ENCODE data around the gene PIK3CA.
"Not testable (repeated sequence)": the region's sequence is repeated elsewhere in the genome, so short reads cannot be mapped to it uniquely, and the experiment has no call there.

Gene PIK3CA

GRCh38 chr3:179200790-179201189, 52.6 kb downstream of the PIK3CA start:
- no peak for FAIRE-seq

- not testable (repeated sequence) for FAIRE-seq
Measured at GRCh38 chr3:179215550-179215949, 67.4 kb downstream of the PIK3CA start.

- FAIRE-seq = peak; percentile 37
Measured at GRCh38 chr3:179218213-179218612, 70.1 kb downstream of the PIK3CA start.

GRCh38 chr3:179223548-179223947, 75.4 kb downstream of the PIK3CA start:
- no peak for FAIRE-seq

GRCh38 chr3:179224584-179224983, 76.4 kb downstream of the PIK3CA start:
- FAIRE-seq = no peak

GRCh38 chr3:179227349-179227748, 79.2 kb downstream of the PIK3CA start:
- FAIRE-seq = no peak

- FAIRE-seq = no peak
Measured at GRCh38 chr3:179229177-179229576, 81.0 kb downstream of the PIK3CA start.

GRCh38 chr3:179233043-179233442, 84.9 kb downstream of the PIK3CA start:
- FAIRE-seq = no peak

GRCh38 chr3:179234199-179234598, 86.0 kb downstream of the PIK3CA start:
- no peak for FAIRE-seq

- FAIRE-seq = no peak
Measured at GRCh38 chr3:179236669-179237301, 88.6 kb downstream of the PIK3CA start.

GRCh38 chr3:179240299-179240698, 92.1 kb downstream of the PIK3CA start:
- peak; percentile 83 for FAIRE-seq

GRCh38 chr3:179242859-179243258, 94.7 kb downstream of the PIK3CA start:
- not testable (repeated sequence) for FAIRE-seq

- no peak for FAIRE-seq
Measured at GRCh38 chr3:179244878-179245277, 96.7 kb downstream of the PIK3CA start.

- FAIRE-seq = no peak
Measured at GRCh38 chr3:179247289-179248015, 99.3 kb downstream of the PIK3CA start.

- no peak for FAIRE-seq
Measured at GRCh38 chr3:179250803-179251476, 102.8 kb downstream of the PIK3CA start, which contains the start of gene KCNMB3. TSS of gene KCNMB3 (minus strand) at chr3:179251114. CDS start at chr3:179250990, 124 bp downstream.

GRCh38 chr3:179256813-179257212, 108.7 kb downstream of the PIK3CA start:
- FAIRE-seq = no peak

- FAIRE-seq = not testable (repeated sequence)
Measured at GRCh38 chr3:179257742-179258141, 109.6 kb downstream of the PIK3CA start.

GRCh38 chr3:179258820-179259219, 110.7 kb downstream of the PIK3CA start:
- FAIRE-seq = no peak

- not testable (repeated sequence) for FAIRE-seq
Measured at GRCh38 chr3:179259959-179260756, 112.0 kb downstream of the PIK3CA start.

GRCh38 chr3:179260949-179261765, 113.0 kb downstream of the PIK3CA start:
- no peak for FAIRE-seq

- FAIRE-seq = no peak
Measured at GRCh38 chr3:179263134-179263533, 115.0 kb downstream of the PIK3CA start.

GRCh38 chr3:179264449-179264848, 116.3 kb downstream of the PIK3CA start:
- FAIRE-seq = no peak
